Measurements from ENCODE around the gene EEPD1. TPM values are rescaled to one million over a fixed set of nuclear protein-coding genes. Genes with fewer than 3 reads are reported as not detected.
"Not testable (repeated sequence)": the region's sequence is repeated elsewhere in the genome, so short reads cannot be mapped to it uniquely, and the experiment has no call there.

The EEPD1 gene
- total and polyA plus RNA-seq, 7 experiments from 2014 or later: 2.2 to 15.8 (median 11.3) TPM

DNA sequence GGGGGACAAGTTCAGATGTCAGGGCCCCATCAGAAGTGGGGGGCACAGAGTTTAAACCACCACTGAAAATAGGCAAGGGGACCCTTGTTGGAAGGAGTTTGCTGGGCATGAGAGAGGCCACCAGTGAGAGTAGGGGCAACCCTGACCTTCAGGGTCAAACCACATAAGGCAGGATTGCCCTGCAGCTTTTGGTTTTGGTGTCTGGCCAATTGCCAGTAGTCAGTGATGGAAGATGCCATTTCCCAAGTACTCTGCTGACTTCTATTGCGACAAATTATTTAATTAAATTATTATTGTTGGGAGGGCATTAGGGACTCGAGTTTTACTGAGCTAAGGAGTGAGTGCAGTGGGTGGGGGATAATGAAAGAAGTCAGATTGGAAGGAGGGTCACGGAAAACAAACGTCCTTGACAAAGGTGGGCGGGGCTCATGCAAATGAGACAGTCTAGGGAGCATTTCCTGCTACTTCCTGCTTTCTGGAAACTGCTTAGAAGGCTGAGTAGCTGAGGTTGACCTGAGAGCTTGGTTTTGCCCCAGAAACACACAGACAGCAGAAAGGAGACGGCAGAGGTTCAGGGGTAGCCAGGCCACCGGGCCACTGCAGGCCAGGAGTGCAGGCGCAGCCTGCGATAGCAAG lies 162.4 kb downstream of the EEPD1 start:
- DNase-seq (no peak), ATAC-seq (no peak)
- Histone ChIP-seq H3K36me3 (ENCODE audit: control insufficient read depth in 2 of 3, insufficient read depth in 3 of 3, low read length in 3 of 3) (no peaks in the 10 kb centered on the region), H3K9me3 (ENCODE audit: control insufficient read depth in 2 of 3, low read length in 3 of 3) (no peaks in the 10 kb centered on the region), H3K27ac (ENCODE audit: low read depth, low read length) (no peak overlapping the region), H3K27me3 (ENCODE audit: control insufficient read depth in 2 of 2, insufficient read depth in 2 of 2, low read length in 2 of 2) (no peaks in the 10 kb centered on the region), H3K4me1 (ENCODE audit: control insufficient read depth in 2 of 2, insufficient read depth in 2 of 2, low read length in 2 of 2) (no peaks in the 10 kb centered on the region), H3K4me3 (ENCODE audit: low read length) (no peak overlapping the region)
- intact Hi-C loops (cut with micrococcal nuclease): loop anchor here in 1 of 2 donors (5.0 kb wide), 1 partner anchor 867 kb away; no protein-coding TSS in a partner anchor
- ChIA-PET POLR2A (no interaction called here), CTCF (interaction anchor here (0.5 to 0.6 kb wide), 2 partner anchors 134 to 578 kb away, joined by 3 read pairs; no protein-coding TSS in a partner anchor)
- peaks cover 0 to under 1% (median 0%) of the 10 kb centered on the region in 11 donors for H3K9me3 Mint-ChIP-seq
- peaks cover 0 to 2% (median 0%) of the 10 kb centered on the region in 5 donors for H3K27me3 Mint-ChIP-seq
- peaks cover 0 to 5% (median 3%) of the 10 kb centered on the region in 7 donors for H3K4me1 Mint-ChIP-seq
- H3K4me3 Mint-ChIP-seq: no peak overlapping the region
- H3K27ac Mint-ChIP-seq: no peak overlapping the region
- H3K36me3 Mint-ChIP-seq: no peaks in the 10 kb centered on the region

DNA sequence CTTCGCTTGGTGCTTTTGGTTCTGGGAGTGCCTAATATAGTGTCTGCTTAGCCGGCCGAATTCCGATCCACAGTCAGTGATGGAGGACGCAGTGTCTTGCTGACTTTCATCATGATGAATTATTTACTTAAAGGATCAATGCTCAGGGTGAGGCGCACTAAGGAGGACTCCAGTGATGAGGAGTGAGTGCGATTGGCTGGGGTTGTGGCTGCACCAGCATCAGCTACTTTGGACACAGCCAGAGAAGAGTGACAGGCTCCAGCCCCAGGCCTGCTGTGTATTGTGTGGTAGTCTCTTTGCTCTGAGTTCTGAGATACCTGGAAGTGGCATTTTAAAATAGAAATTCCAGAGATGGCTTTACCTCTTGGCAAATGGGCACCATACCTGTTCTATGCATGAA lies 163.3 kb downstream of the EEPD1 start:
- no peak for ATAC-seq
- DNase-seq: no peak
- Mint-ChIP-seq H3K9me3 (peaks cover 0 to 3% (median 0%) of the 10 kb centered on the region in 11 donors), H3K36me3 (no peaks in the 10 kb centered on the region), H3K4me1 (peaks cover 0 to 5% (median 3%) of the 10 kb centered on the region in 7 donors), H3K4me3 (no peak overlapping the region), H3K27me3 (peaks cover 0 to 2% (median 0%) of the 10 kb centered on the region in 5 donors), H3K27ac (no peak overlapping the region)
- CTCF ChIA-PET: no interaction called here
- Histone ChIP-seq H3K36me3 (ENCODE audit: control insufficient read depth in 2 of 3, insufficient read depth in 3 of 3, low read length in 3 of 3) (no peaks in the 10 kb centered on the region), H3K27ac (ENCODE audit: low read depth, low read length) (no peak overlapping the region), H3K9me3 (ENCODE audit: control insufficient read depth in 2 of 3, low read length in 3 of 3) (no peaks in the 10 kb centered on the region), H3K4me3 (ENCODE audit: low read length) (no peak overlapping the region), H3K4me1 (ENCODE audit: control insufficient read depth in 2 of 2, insufficient read depth in 2 of 2, low read length in 2 of 2) (no peaks in the 10 kb centered on the region), H3K27me3 (ENCODE audit: control insufficient read depth in 2 of 2, insufficient read depth in 2 of 2, low read length in 2 of 2) (no peaks in the 10 kb centered on the region)
- POLR2A ChIA-PET: no interaction called here
- intact Hi-C loops (cut with micrococcal nuclease): loop anchor here in 1 of 2 donors (5.0 kb wide), 1 partner anchor 866 kb away; no protein-coding TSS in a partner anchor

DNA sequence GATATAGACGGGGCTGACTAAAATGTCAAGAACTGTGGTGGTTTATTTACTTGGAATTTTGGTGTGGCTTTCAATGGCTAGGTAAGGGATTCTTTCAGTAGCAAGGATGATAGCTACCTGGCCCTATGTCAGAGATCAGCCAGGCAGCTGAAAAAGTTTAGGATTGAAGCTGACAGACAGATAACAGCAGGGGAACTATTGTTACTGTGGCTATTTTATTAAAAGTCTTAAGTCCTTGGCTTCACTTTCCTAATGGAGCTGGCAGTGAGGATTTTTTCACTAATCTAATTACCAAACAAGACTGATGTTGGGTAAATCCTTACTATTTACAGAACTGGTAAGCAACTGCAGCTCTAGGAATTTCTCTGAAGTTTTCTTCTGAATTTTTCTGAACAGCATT lies 164.2 kb downstream of the EEPD1 start:
- no peaks in the 10 kb centered on the region for H3K27me3 ChIP-seq (ENCODE audit: control insufficient read depth in 2 of 2, insufficient read depth in 2 of 2, low read length in 2 of 2)
- no peak overlapping the region for H3K27ac Mint-ChIP-seq
- ATAC-seq (no peak), DNase-seq (no peak)
- H3K4me3 ChIP-seq (ENCODE audit: low read length): no peak overlapping the region
- intact Hi-C loops (cut with micrococcal nuclease): loop anchor here in 1 of 2 donors (5.0 kb wide), 1 partner anchor 865 kb away; no protein-coding TSS in a partner anchor
- ChIA-PET CTCF (interaction anchor here (0.9 to 2.7 kb wide), 3 partner anchors 32 to 333 kb away, joined by 3 to 11 read pairs (median 5); no protein-coding TSS in a partner anchor), POLR2A (interaction anchor here (0.6 kb wide), 1 partner anchor 73 kb away, joined by 3 read pairs; no protein-coding TSS in a partner anchor)
- H3K4me1 ChIP-seq (ENCODE audit: control insufficient read depth in 2 of 2, insufficient read depth in 2 of 2, low read length in 2 of 2): no peaks in the 10 kb centered on the region
- H3K9me3 ChIP-seq (ENCODE audit: control insufficient read depth in 2 of 3, low read length in 3 of 3): no peaks in the 10 kb centered on the region
- H3K27me3 Mint-ChIP-seq: peaks cover 0 to 6% (median 0%) of the 10 kb centered on the region in 5 donors
- H3K36me3 ChIP-seq (ENCODE audit: control insufficient read depth in 2 of 3, insufficient read depth in 3 of 3, low read length in 3 of 3): no peaks in the 10 kb centered on the region
- no peak overlapping the region for H3K4me3 Mint-ChIP-seq
- peaks cover 0 to 5% (median 3%) of the 10 kb centered on the region in 7 donors for H3K4me1 Mint-ChIP-seq
- H3K36me3 Mint-ChIP-seq: peaks cover 0 to 5% (median 0%) of the 10 kb centered on the region in 5 donors
- no peak overlapping the region for H3K27ac ChIP-seq (ENCODE audit: low read depth, low read length)
- H3K9me3 Mint-ChIP-seq: peaks cover 0 to 3% (median 0%) of the 10 kb centered on the region in 11 donors

- H3K27ac Mint-ChIP-seq: no peak overlapping the region
- no peak overlapping the region for H3K4me3 ChIP-seq (ENCODE audit: low read length)
- H3K4me1 ChIP-seq (ENCODE audit: control insufficient read depth in 2 of 2, insufficient read depth in 2 of 2, low read length in 2 of 2): no peaks in the 10 kb centered on the region
- peaks cover 0 to 5% (median 0%) of the 10 kb centered on the region in 5 donors for H3K36me3 Mint-ChIP-seq
- no peak overlapping the region for H3K27ac ChIP-seq (ENCODE audit: low read depth, low read length)
- no peaks in the 10 kb centered on the region for H3K9me3 ChIP-seq (ENCODE audit: control insufficient read depth in 2 of 3, low read length in 3 of 3)
- H3K27me3 ChIP-seq (ENCODE audit: control insufficient read depth in 2 of 2, insufficient read depth in 2 of 2, low read length in 2 of 2): no peaks in the 10 kb centered on the region
- H3K27me3 Mint-ChIP-seq: peaks cover 0 to 6% (median 0%) of the 10 kb centered on the region in 5 donors
- DNase-seq (no peak), ATAC-seq (no peak)
- peaks cover 0 to 3% (median 0%) of the 10 kb centered on the region in 7 donors for H3K4me1 Mint-ChIP-seq
- H3K9me3 Mint-ChIP-seq: peaks cover 0 to 3% (median 0%) of the 10 kb centered on the region in 11 donors
- H3K4me3 Mint-ChIP-seq: no peak overlapping the region
- intact Hi-C loops (cut with micrococcal nuclease): loop anchor here (2.0 to 5.0 kb wide), 3 partner anchors 27 to 864 kb away; no protein-coding TSS in a partner anchor
- no peaks in the 10 kb centered on the region for H3K36me3 ChIP-seq (ENCODE audit: control insufficient read depth in 2 of 3, insufficient read depth in 3 of 3, low read length in 3 of 3)
- CTCF ChIA-PET: interaction anchor here (0.6 to 2.7 kb wide), 10 partner anchors 10 to 425 kb away, joined by 3 to 11 read pairs (median 4); no protein-coding TSS in a partner anchor
- POLR2A ChIA-PET: no interaction called here
Measured at GRCh38 chr7:36318116-36318515, 165.1 kb downstream of the EEPD1 start.

DNA sequence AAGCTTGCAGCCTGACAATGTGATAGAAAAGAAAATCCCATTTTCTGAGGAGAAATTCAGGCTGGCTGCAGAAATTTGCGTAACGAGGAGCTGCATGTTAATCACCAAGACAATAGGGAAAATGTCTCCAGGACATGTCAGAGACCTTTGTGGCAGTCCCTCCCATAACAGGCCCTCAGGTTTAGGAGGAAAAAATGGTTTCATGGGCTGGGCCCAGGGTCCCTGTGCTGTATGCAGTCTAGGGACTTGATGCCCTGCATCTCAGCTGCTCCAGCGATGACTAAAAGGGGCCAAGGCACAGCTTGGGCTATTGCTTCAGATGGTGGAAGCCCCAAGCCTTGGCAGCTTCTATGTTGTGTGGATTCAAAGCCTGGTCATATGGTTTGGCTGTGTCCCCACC lies 168.2 kb downstream of the EEPD1 start:
- H3K9me3 ChIP-seq (ENCODE audit: control insufficient read depth in 2 of 3, low read length in 3 of 3); intact Hi-C loops (cut with micrococcal nuclease); H3K4me1 ChIP-seq (ENCODE audit: control insufficient read depth in 2 of 2, insufficient read depth in 2 of 2, low read length in 2 of 2); H3K36me3 Mint-ChIP-seq; H3K4me1 Mint-ChIP-seq; H3K9me3 Mint-ChIP-seq; H3K27ac ChIP-seq (ENCODE audit: low read depth, low read length); H3K27me3 ChIP-seq (ENCODE audit: control insufficient read depth in 2 of 2, insufficient read depth in 2 of 2, low read length in 2 of 2); ATAC-seq; H3K27ac Mint-ChIP-seq; H3K27me3 Mint-ChIP-seq; POLR2A ChIA-PET; H3K4me3 ChIP-seq (ENCODE audit: low read length); H3K36me3 ChIP-seq (ENCODE audit: control insufficient read depth in 2 of 3, insufficient read depth in 3 of 3, low read length in 3 of 3); H3K4me3 Mint-ChIP-seq; DNase-seq: not testable (repeated sequence)
- CTCF ChIA-PET: interaction anchor here (0.7 kb wide), 1 partner anchor 337 kb away, joined by 3 read pairs; no protein-coding TSS in a partner anchor

DNA sequence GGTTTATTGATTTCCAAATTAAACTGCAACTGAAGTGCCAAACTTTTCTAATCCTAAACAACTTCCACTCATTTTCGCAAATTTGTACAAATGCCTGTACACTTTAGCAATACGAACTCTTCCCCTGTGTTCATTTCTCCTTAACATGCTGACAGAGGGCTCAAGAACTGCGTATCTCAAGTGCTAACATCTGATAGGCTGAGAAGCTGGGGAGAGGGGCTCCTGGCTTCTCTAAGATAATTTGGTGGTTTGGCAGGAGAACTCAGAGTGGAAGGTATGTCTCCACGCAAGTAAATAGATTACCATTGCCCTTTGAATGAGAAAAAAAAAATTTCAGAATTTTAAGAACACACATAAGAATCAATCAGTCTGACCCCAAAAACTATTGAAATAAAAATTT lies 183.3 kb downstream of the EEPD1 start:
- Mint-ChIP-seq H3K4me3 (no peak overlapping the region), H3K27me3 (peaks cover 0 to 8% (median 4%) of the 10 kb centered on the region in 5 donors), H3K27ac (no peak overlapping the region), H3K36me3 (peaks cover 0 to 23% (median 0%) of the 10 kb centered on the region in 5 donors), H3K4me1 (no peaks in the 10 kb centered on the region), H3K9me3 (peaks cover 0 to 24% (median 3%) of the 10 kb centered on the region in 11 donors)
- Histone ChIP-seq H3K9me3 (ENCODE audit: control insufficient read depth in 2 of 3, low read length in 3 of 3) (no peaks in the 10 kb centered on the region), H3K4me3 (ENCODE audit: low read length) (no peak overlapping the region), H3K36me3 (ENCODE audit: control insufficient read depth in 2 of 3, insufficient read depth in 3 of 3, low read length in 3 of 3) (no peaks in the 10 kb centered on the region), H3K27me3 (ENCODE audit: control insufficient read depth in 2 of 2, insufficient read depth in 2 of 2, low read length in 2 of 2) (no peaks in the 10 kb centered on the region), H3K4me1 (ENCODE audit: control insufficient read depth in 2 of 2, insufficient read depth in 2 of 2, low read length in 2 of 2) (no peaks in the 10 kb centered on the region), H3K27ac (ENCODE audit: low read depth, low read length) (no peak overlapping the region)
- ChIA-PET CTCF (no interaction called here), POLR2A (no interaction called here)
- no peak for DNase-seq
- intact Hi-C loops (cut with micrococcal nuclease): no loop called here
- ATAC-seq: no peak
